ENCODE measurements around the gene CLDN15. TPM values are rescaled to one million over a fixed set of nuclear protein-coding genes. Genes with fewer than 3 reads are reported as not detected.
A peak's percentile ranks its signal among the peaks of the same experiment; 100 is the strongest.

The CLDN15 gene
- total RNA-seq, 1 donor from 2014 or later = 6.6 TPM

DNA sequence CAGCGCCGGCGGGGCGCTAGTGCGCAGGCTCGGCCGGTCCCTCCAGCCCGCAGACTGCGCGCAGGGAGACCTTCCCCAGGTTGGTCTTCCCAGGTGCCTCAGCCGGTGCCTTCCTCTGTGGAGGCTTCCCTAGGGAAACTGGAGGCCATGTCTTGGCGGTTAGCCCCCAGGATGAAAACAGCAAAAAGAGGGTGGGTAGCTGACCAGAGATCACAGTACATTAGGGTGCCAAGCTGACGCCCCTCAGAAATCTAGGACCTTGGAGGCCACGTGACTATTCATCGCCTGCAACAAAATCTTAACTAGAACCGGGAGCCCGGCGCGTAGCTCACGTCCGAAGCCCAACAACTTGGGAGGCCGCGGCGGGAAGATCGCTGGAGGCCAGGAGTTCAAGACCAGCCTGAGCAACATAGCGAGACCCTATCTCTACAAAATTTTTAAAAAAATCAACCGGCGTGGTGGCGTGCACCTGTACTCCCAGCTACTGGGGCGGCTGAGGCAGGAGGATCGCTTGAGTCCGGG, 7.6 kb upstream of the CLDN15 start:
- TF ChIP-seq, protein P1, sequence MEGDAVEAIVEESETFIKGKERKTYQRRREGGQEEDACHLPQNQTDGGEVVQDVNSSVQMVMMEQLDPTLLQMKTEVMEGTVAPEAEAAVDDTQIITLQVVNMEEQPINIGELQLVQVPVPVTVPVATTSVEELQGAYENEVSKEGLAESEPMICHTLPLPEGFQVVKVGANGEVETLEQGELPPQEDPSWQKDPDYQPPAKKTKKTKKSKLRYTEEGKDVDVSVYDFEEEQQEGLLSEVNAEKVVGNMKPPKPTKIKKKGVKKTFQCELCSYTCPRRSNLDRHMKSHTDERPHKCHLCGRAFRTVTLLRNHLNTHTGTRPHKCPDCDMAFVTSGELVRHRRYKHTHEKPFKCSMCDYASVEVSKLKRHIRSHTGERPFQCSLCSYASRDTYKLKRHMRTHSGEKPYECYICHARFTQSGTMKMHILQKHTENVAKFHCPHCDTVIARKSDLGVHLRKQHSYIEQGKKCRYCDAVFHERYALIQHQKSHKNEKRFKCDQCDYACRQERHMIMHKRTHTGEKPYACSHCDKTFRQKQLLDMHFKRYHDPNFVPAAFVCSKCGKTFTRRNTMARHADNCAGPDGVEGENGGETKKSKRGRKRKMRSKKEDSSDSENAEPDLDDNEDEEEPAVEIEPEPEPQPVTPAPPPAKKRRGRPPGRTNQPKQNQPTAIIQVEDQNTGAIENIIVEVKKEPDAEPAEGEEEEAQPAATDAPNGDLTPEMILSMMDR (IDR thresholded peaks at IDR 0.05) = no peak
- peak overlapping the region; percentile 98 for H3K4me3 Mint-ChIP-seq (ENCODE audit: unreplicated experiment)
- H3K9me3 Mint-ChIP-seq (ENCODE audit: low read depth) = no peaks in the 10 kb centered on the region
- peaks cover 20% of the 10 kb centered on the region for H3K4me1 Mint-ChIP-seq (ENCODE audit: low read depth)
- H3K27ac Mint-ChIP-seq (ENCODE audit: unreplicated experiment) = peak overlapping the region; percentile 97
- no peak for DNase-seq (ENCODE audit: low spot score)
- no peaks in the 10 kb centered on the region for H3K27me3 Mint-ChIP-seq (ENCODE audit: low read depth)
- H3K36me3 Mint-ChIP-seq (ENCODE audit: low read depth) = peaks cover 3% of the 10 kb centered on the region

DNA sequence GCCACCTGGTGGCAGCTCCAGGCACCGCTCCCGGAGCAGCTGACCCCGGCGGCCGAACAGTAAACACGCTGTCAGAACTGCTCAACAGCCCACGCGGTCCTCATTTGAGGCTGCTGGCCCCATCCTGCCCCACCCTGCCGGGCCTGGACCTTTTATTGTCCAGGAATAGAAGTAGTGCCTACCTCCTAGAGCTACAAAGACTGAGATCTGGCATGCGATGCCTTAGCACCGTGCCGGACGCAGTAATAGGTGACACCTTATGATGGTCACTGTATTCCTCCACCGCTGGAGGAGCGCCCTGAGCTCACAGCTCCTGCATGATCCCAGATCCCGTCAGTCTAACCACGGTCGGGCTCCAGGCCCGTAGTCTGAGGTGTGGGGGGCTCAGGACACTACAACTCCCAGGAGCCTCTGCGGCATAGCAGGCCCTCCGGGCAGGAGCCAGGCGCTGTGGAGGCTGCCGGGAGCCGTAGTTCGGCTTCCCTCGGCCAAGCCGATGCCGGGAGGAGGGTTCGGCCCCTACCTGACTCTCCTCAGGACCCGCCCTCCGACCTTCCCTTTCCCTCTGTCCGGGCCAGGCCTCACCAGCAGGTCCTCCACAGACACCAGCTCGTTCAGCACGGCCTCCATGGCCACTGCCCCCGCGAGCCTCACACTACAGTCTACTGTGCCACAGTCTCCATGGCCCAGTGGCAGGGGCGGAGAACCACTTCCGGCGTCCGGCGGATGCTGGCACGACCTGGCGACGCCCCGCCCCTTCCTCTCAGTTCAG, 7.0 kb upstream of the CLDN15 start, which contains the start of gene FIS1:
TSS of gene FIS1 (minus strand) at position 707 of the 772 bp plus-strand sequence. CDS start at position 630, 77 bp downstream.
- peaks cover 17% of the 10 kb centered on the region for H3K4me1 Mint-ChIP-seq (ENCODE audit: low read depth)
- DNase-seq (ENCODE audit: low spot score) = peak; percentile 98
- H3K4me3 Mint-ChIP-seq (ENCODE audit: unreplicated experiment) = peak within 1 kb of the TSS; percentile 98
- H3K36me3 Mint-ChIP-seq (ENCODE audit: low read depth) = peaks cover 5% of the 10 kb centered on the region
- no peaks in the 10 kb centered on the region for H3K9me3 Mint-ChIP-seq (ENCODE audit: low read depth)
- TF ChIP-seq, protein P1 (IDR thresholded peaks at IDR 0.05) = peak; percentile 99
- H3K27me3 Mint-ChIP-seq (ENCODE audit: low read depth) = no peaks in the 10 kb centered on the region
- H3K27ac Mint-ChIP-seq (ENCODE audit: unreplicated experiment) = peak within 1 kb of the TSS; percentile 97

DNA sequence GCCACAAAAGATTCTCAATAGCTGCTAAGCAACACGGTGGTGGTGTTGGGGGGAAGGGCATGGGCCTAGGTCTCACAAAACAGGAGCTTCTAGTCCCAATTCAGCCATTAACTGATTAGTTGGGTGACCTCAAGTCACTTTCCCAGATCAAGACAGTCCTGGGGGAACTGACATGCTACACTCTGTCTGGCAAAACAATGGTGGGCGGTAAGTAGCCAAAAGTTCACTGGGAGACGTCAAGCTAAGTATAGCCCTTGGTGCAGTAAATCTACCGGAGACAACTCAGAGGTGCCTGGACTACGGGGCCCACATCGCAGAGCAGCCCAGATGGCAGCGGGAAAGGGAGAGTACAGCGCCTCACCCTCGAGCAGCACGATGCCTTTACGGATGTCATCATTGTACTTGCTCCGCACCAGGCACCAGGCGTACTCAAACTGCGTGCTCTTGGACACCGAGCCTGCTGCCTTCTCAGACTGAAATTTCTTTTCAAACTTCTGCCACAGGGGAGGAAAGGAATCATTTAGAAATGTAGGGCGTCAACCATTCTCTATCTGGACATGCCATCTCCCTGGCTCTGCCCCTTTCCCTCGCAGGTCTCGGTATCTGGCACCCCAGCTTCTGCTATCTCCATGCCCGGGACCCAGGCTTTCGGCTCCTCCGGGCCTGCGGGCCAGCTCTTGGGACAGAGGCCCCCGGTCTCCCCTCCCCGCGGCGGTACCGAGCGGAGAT, 6.2 kb upstream of the CLDN15 start:
- Mint-ChIP-seq H3K4me1 (ENCODE audit: low read depth) (peaks cover 17% of the 10 kb centered on the region), H3K9me3 (ENCODE audit: low read depth) (no peaks in the 10 kb centered on the region), H3K27ac (ENCODE audit: unreplicated experiment) (peak overlapping the region; percentile 97), H3K27me3 (ENCODE audit: low read depth) (no peaks in the 10 kb centered on the region), H3K36me3 (ENCODE audit: low read depth) (peaks cover 5% of the 10 kb centered on the region), H3K4me3 (ENCODE audit: unreplicated experiment) (peak overlapping the region; percentile 98)
- DNase-seq (ENCODE audit: low spot score) = no peak
- TF ChIP-seq, protein P1 (IDR thresholded peaks at IDR 0.05) = no peak

DNA sequence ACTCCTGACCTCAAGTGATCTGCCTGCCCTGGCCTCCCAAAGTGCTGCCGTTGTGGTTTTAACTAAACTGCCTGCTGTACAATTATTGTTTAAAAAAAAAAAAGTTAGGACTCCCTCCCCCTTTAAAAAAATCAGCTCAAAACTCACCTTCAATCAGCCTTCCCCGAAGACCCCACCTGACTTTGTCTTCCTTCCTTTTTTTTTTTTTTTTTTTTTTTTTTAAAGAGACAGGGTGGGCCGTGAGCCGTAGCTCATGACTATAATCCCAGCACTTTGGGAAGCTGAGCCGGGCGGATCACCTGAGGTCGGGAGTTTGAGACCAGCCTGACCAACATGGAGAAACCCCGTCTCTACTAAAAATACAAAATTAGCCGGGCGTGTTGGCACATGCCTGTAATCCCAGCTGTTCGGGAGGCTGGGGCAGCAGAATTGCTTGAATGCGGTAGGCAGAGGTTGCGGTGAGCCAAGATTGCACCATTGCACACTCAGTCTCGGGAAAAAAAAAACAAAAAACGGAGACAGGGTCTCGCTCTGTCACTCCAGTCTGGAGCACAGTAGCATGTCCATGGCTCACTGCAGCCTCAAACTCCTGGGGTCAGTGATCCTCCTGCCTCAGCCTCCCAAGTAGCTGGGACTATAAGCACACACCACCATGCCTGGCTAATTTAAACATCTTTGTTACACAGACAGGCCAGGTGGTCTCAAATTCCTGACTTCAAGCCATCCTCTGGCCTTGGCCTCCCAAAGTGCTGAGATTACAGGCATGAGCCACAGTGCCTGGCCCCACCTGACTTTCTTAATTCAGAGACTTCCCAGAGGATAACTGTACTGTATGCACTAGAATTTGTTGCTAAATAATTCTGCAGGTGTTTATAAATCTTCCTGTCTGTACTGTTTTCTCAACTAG, 4.1 kb upstream of the CLDN15 start:
- TF ChIP-seq, protein P1 (IDR thresholded peaks at IDR 0.05) = no peak
- H3K27me3 Mint-ChIP-seq (ENCODE audit: low read depth) = no peaks in the 10 kb centered on the region
- H3K9me3 Mint-ChIP-seq (ENCODE audit: low read depth) = no peaks in the 10 kb centered on the region
- H3K4me3 Mint-ChIP-seq (ENCODE audit: unreplicated experiment) = no peak overlapping the region
- peaks cover 21% of the 10 kb centered on the region for H3K4me1 Mint-ChIP-seq (ENCODE audit: low read depth)
- H3K27ac Mint-ChIP-seq (ENCODE audit: unreplicated experiment) = no peak overlapping the region
- peaks cover 2% of the 10 kb centered on the region for H3K36me3 Mint-ChIP-seq (ENCODE audit: low read depth)
- DNase-seq (ENCODE audit: low spot score) = no peak
